T-helper 17 cell (primary cell): Measurements from ENCODE around the gene RHOT2. TPM values are rescaled to one million over a fixed set of nuclear protein-coding genes. Genes with fewer than 3 reads are reported as not detected.
"Not testable (repeated sequence)": the region's sequence is repeated elsewhere in the genome, so short reads cannot be mapped to it uniquely, and the experiment has no call there.

ENCODE experiments used
- ATAC-seq: fragments of 150-1000 bp; cut with Tn5 transposase; 2 replicates; pipeline ENCODE4 v1.10.0; 2021; ENCODE audit warnings: mild to moderate bottlenecking, moderate library complexity
- DNase-seq, 3 donors: peaks; one replicate each; pipeline versions ENCODE4 v3.0.0 to v3.0.0-alpha.2; 2020 to 2021
- H3K9me3 ChIP-seq: one replicate; pipeline ENCODE4 v1.7.0; 2013; ENCODE audit warnings: low read length, mild to moderate bottlenecking; ENCODE audit not compliant: control insufficient read depth, poor library complexity, severe bottlenecking
- H3K27ac Mint-ChIP-seq: one replicate; pipeline ENCODE4 v1.8.0; 2022; ENCODE audit warnings: mild to moderate bottlenecking, moderate library complexity, mixed read lengths
- H3K27me3 Mint-ChIP-seq: one replicate; pipeline ENCODE4 v1.8.0; 2022; ENCODE audit warnings: mixed read lengths
- H3K36me3 Mint-ChIP-seq: one replicate; pipeline ENCODE4 v1.8.0; 2022; ENCODE audit warnings: low read depth, mixed read lengths
- H3K4me1 Mint-ChIP-seq: one replicate; pipeline ENCODE4 v1.8.0; 2022; ENCODE audit warnings: mild to moderate bottlenecking, mixed read lengths
- H3K4me3 Mint-ChIP-seq: one replicate; pipeline ENCODE4 v1.8.0; 2022; ENCODE audit warnings: mild to moderate bottlenecking, moderate library complexity, mixed read lengths
- total RNA-seq, 4 donors: library from RNA in 2 of 4; stranded (reverse) in 2 of 4; gene quantifications; one replicate each; pipeline ENCODE4 v1.2.3 and lab custom pipeline; 2022 to 2026

RHOT2 gene
- total RNA-seq, 2 donors from 2014 or later = 190 to 203 TPM

GRCh38 chr16:691242-691641 lies 23.3 kb downstream of the RHOT2 start:
- not testable (repeated sequence) for ATAC-seq, H3K27me3 Mint-ChIP-seq, H3K27ac Mint-ChIP-seq, DNase-seq, H3K9me3 ChIP-seq, H3K36me3 Mint-ChIP-seq
- Mint-ChIP-seq H3K4me3 (peak overlapping the region; percentile 16), H3K4me1 (peaks cover 12% of the 10 kb centered on the region)

- no peaks in the 10 kb centered on the region for H3K36me3 Mint-ChIP-seq
- DNase-seq = no peak
- no peak for ATAC-seq
- no peaks in the 10 kb centered on the region for H3K27me3 Mint-ChIP-seq
- H3K4me3 Mint-ChIP-seq = peak overlapping the region; percentile 70
- H3K27ac Mint-ChIP-seq = peak overlapping the region; percentile 92
- peaks cover 17% of the 10 kb centered on the region for H3K4me1 Mint-ChIP-seq
- no peaks in the 10 kb centered on the region for H3K9me3 ChIP-seq
Observed at GRCh38 chr16:692356-693108, 24.6 kb downstream of the RHOT2 start.

- ATAC-seq = no peak
- peaks cover 19% of the 10 kb centered on the region for H3K4me1 Mint-ChIP-seq
Observed at GRCh38 chr16:693364-693763, 25.4 kb downstream of the RHOT2 start.

GRCh38 chr16:693766-694165 lies 25.8 kb downstream of the RHOT2 start:
- H3K9me3 ChIP-seq = no peaks in the 10 kb centered on the region
- DNase-seq = peak in 1 of 3 donors; percentile 39
- peak; percentile 11 for ATAC-seq
- peak overlapping the region; percentile 79 for H3K4me3 Mint-ChIP-seq
- H3K27me3 Mint-ChIP-seq = no peaks in the 10 kb centered on the region
- H3K36me3 Mint-ChIP-seq = no peaks in the 10 kb centered on the region
- H3K4me1 Mint-ChIP-seq = peaks cover 19% of the 10 kb centered on the region
- H3K27ac Mint-ChIP-seq = no peak overlapping the region

More at GRCh38 chr16:693364-693763, 25.4 kb downstream of the RHOT2 start:
- no peaks in the 10 kb centered on the region for H3K27me3 Mint-ChIP-seq
- peak overlapping the region; percentile 79 for H3K4me3 Mint-ChIP-seq
- peak overlapping the region; percentile 92 for H3K27ac Mint-ChIP-seq
- no peak for DNase-seq
- no peaks in the 10 kb centered on the region for H3K36me3 Mint-ChIP-seq
- H3K9me3 ChIP-seq = no peaks in the 10 kb centered on the region

- Mint-ChIP-seq H3K4me1 (peaks cover 20% of the 10 kb centered on the region), H3K27ac (no peak overlapping the region), H3K4me3 (peak overlapping the region; percentile 85), H3K27me3 (no peaks in the 10 kb centered on the region), H3K36me3 (no peaks in the 10 kb centered on the region)
- DNase-seq (no peak), ATAC-seq (no peak)
- H3K9me3 ChIP-seq = no peaks in the 10 kb centered on the region
Observed at GRCh38 chr16:694187-694862, 26.4 kb downstream of the RHOT2 start.

- H3K27me3 Mint-ChIP-seq = no peaks in the 10 kb centered on the region
- H3K4me3 Mint-ChIP-seq = peak overlapping the region; percentile 85
- no peaks in the 10 kb centered on the region for H3K9me3 ChIP-seq
- no peak for DNase-seq
- ATAC-seq = no peak
- H3K4me1 Mint-ChIP-seq = peaks cover 22% of the 10 kb centered on the region
- no peak overlapping the region for H3K27ac Mint-ChIP-seq
- no peaks in the 10 kb centered on the region for H3K36me3 Mint-ChIP-seq
Observed at GRCh38 chr16:694863-695354, 27.0 kb downstream of the RHOT2 start.

- H3K9me3 ChIP-seq = no peaks in the 10 kb centered on the region
- Mint-ChIP-seq H3K4me1 (peaks cover 19% of the 10 kb centered on the region), H3K27me3 (no peaks in the 10 kb centered on the region), H3K4me3 (peak overlapping the region; percentile 85), H3K27ac (peak overlapping the region; percentile 47), H3K36me3 (no peaks in the 10 kb centered on the region)
- peak; percentile 79 for ATAC-seq
- DNase-seq = peak; percentile 59 to 70 (median 65)
Observed at GRCh38 chr16:695355-696089, 27.6 kb downstream of the RHOT2 start.

GRCh38 chr16:698911-699671 lies 31.2 kb downstream of the RHOT2 start:
- Mint-ChIP-seq H3K27me3 (peaks cover 12% of the 10 kb centered on the region), H3K27ac (peak overlapping the region; percentile 21), H3K4me3 (peak overlapping the region; percentile 69), H3K36me3 (no peaks in the 10 kb centered on the region), H3K4me1 (peaks cover 18% of the 10 kb centered on the region)
- ATAC-seq = no peak
- H3K9me3 ChIP-seq = no peaks in the 10 kb centered on the region
- DNase-seq = no peak

GRCh38 chr16:700684-701584 lies 33.0 kb downstream of the RHOT2 start:
- Mint-ChIP-seq H3K4me3 (peak overlapping the region; percentile 43), H3K36me3 (no peaks in the 10 kb centered on the region), H3K4me1 (peaks cover 14% of the 10 kb centered on the region), H3K27me3 (peaks cover 18% of the 10 kb centered on the region), H3K27ac (no peak overlapping the region)
- H3K9me3 ChIP-seq = no peaks in the 10 kb centered on the region
- DNase-seq (peak; percentile 40 to 58 (median 56)), ATAC-seq (peak; percentile 71)

- no peak overlapping the region for H3K27ac Mint-ChIP-seq
- DNase-seq = no peak
- H3K9me3 ChIP-seq = no peaks in the 10 kb centered on the region
- peak overlapping the region; percentile 72 for H3K4me3 Mint-ChIP-seq
- no peaks in the 10 kb centered on the region for H3K36me3 Mint-ChIP-seq
- no peak for ATAC-seq
- peaks cover 29% of the 10 kb centered on the region for H3K27me3 Mint-ChIP-seq
- H3K4me1 Mint-ChIP-seq = peaks cover 12% of the 10 kb centered on the region
Observed at GRCh38 chr16:702341-702740, 34.4 kb downstream of the RHOT2 start.

GRCh38 chr16:703406-703805 lies 35.5 kb downstream of the RHOT2 start:
- Mint-ChIP-seq H3K36me3 (peaks cover 2% of the 10 kb centered on the region), H3K27ac (no peak overlapping the region), H3K4me3 (no peak overlapping the region), H3K27me3 (peaks cover 38% of the 10 kb centered on the region), H3K4me1 (peaks cover 12% of the 10 kb centered on the region)
- H3K9me3 ChIP-seq = no peaks in the 10 kb centered on the region
- ATAC-seq (no peak), DNase-seq (no peak)

- H3K9me3 ChIP-seq = no peaks in the 10 kb centered on the region
- Mint-ChIP-seq H3K27me3 (peaks cover 42% of the 10 kb centered on the region), H3K4me1 (peaks cover 12% of the 10 kb centered on the region), H3K4me3 (peak overlapping the region; percentile 28), H3K27ac (no peak overlapping the region), H3K36me3 (peaks cover 2% of the 10 kb centered on the region)
- ATAC-seq = no peak
- no peak for DNase-seq
Observed at GRCh38 chr16:704047-704446, 36.1 kb downstream of the RHOT2 start.
